ENCODE data around the gene ZNF35. TPM values are rescaled to one million over a fixed set of nuclear protein-coding genes. Genes with fewer than 3 reads are reported as not detected.

The ZNF35 gene
- total and polyA plus RNA-seq, 2 of the 13 experiments (the other 11 are each of a cell fraction or from before 2014, with no cell fraction given): 0.20 to 0.22 TPM

DNA sequence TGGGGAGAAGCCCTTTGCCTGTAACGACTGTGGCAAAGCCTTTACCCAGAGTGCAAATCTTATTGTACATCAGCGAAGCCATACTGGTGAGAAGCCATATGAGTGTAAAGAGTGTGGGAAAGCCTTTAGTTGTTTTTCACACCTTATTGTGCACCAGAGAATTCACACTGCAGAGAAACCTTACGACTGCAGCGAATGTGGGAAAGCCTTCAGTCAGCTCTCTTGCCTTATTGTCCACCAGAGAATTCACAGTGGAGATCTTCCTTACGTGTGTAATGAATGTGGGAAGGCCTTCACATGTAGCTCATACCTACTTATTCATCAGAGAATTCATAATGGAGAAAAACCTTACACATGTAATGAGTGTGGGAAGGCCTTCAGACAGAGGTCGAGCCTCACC lies 10.9 kb downstream of the ZNF35 start:
- Histone ChIP-seq H3K9me3 (ENCODE audit: low read length) (no peaks in the 10 kb centered on the region), H3K36me3 (replicated peaks in 1 of 2; ENCODE audit: control insufficient read depth in 1 of 2, insufficient read depth in 2 of 2, low read length in 2 of 2) (no peaks in the 10 kb centered on the region)
- POLR2A ChIA-PET: no interaction called here
- TF ChIP-seq, protein P1, sequence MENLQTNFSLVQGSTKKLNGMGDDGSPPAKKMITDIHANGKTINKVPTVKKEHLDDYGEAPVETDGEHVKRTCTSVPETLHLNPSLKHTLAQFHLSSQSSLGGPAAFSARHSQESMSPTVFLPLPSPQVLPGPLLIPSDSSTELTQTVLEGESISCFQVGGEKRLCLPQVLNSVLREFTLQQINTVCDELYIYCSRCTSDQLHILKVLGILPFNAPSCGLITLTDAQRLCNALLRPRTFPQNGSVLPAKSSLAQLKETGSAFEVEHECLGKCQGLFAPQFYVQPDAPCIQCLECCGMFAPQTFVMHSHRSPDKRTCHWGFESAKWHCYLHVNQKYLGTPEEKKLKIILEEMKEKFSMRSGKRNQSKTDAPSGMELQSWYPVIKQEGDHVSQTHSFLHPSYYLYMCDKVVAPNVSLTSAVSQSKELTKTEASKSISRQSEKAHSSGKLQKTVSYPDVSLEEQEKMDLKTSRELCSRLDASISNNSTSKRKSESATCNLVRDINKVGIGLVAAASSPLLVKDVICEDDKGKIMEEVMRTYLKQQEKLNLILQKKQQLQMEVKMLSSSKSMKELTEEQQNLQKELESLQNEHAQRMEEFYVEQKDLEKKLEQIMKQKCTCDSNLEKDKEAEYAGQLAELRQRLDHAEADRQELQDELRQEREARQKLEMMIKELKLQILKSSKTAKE (CRISPR knock-in tag; IDR thresholded peaks at IDR 0.05; ENCODE audit: borderline replicate concordance): no peak
- TF ChIP-seq ESRRA (CRISPR knock-in tag; IDR thresholded peaks at IDR 0.05; ENCODE audit: low read depth) (no peak), HOXD1 (CRISPR knock-in tag; IDR thresholded peaks at IDR 0.05) (no peak), ZBTB1 (CRISPR knock-in tag; IDR thresholded peaks at IDR 0.05; ENCODE audit: borderline replicate concordance) (no peak), SAFB2 (CRISPR knock-in tag; IDR thresholded peaks at IDR 0.05; ENCODE audit: borderline replicate concordance, low read depth) (no peak), MED1 (CRISPR knock-in tag; IDR thresholded peaks at IDR 0.05) (no peak), ZNF121 (CRISPR knock-in tag; IDR thresholded peaks at IDR 0.05) (no peak), ZNF678 (CRISPR knock-in tag; IDR thresholded peaks at IDR 0.05) (no peak), ZNF737 (CRISPR knock-in tag; IDR thresholded peaks at IDR 0.05; ENCODE audit: borderline replicate concordance) (no peak), STAT5B (CRISPR knock-in tag; IDR thresholded peaks at IDR 0.05) (no peak), TCF7L2 (IDR thresholded peaks at IDR 0.05; ENCODE audit: low read depth, low read length) (no peak), ZNF34 (CRISPR knock-in tag; IDR thresholded peaks at IDR 0.05; ENCODE audit: borderline replicate concordance) (no peak), RBFOX2 (IDR thresholded peaks at IDR 0.05; ENCODE audit: low read depth, low read length) (no peak), RBM22 (optimal IDR thresholded peaks at IDR 0.05; ENCODE audit: low read length) (no peak), ZBTB21 (CRISPR knock-in tag; IDR thresholded peaks at IDR 0.05) (no peak)
- TF ChIP-seq, protein P2, sequence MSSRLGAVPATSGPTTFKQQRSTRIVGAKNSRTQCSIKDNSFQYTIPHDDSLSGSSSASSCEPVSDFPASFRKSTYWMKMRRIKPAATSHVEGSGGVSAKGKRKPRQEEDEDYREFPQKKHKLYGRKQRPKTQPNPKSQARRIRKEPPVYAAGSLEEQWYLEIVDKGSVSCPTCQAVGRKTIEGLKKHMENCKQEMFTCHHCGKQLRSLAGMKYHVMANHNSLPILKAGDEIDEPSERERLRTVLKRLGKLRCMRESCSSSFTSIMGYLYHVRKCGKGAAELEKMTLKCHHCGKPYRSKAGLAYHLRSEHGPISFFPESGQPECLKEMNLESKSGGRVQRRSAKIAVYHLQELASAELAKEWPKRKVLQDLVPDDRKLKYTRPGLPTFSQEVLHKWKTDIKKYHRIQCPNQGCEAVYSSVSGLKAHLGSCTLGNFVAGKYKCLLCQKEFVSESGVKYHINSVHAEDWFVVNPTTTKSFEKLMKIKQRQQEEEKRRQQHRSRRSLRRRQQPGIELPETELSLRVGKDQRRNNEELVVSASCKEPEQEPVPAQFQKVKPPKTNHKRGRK (CRISPR knock-in tag; IDR thresholded peaks at IDR 0.05): no peak
- TF ChIP-seq, protein P3, sequence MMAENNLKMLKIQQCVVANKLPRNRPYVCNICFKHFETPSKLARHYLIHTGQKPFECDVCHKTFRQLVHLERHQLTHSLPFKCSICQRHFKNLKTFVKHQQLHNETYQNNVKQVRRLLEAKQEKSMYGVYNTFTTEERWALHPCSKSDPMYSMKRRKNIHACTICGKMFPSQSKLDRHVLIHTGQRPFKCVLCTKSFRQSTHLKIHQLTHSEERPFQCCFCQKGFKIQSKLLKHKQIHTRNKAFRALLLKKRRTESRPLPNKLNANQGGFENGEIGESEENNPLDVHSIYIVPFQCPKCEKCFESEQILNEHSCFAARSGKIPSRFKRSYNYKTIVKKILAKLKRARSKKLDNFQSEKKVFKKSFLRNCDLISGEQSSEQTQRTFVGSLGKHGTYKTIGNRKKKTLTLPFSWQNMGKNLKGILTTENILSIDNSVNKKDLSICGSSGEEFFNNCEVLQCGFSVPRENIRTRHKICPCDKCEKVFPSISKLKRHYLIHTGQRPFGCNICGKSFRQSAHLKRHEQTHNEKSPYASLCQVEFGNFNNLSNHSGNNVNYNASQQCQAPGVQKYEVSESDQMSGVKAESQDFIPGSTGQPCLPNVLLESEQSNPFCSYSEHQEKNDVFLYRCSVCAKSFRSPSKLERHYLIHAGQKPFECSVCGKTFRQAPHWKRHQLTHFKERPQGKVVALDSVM (CRISPR knock-in tag; IDR thresholded peaks at IDR 0.05): no peak
- TF ChIP-seq, protein P4, sequence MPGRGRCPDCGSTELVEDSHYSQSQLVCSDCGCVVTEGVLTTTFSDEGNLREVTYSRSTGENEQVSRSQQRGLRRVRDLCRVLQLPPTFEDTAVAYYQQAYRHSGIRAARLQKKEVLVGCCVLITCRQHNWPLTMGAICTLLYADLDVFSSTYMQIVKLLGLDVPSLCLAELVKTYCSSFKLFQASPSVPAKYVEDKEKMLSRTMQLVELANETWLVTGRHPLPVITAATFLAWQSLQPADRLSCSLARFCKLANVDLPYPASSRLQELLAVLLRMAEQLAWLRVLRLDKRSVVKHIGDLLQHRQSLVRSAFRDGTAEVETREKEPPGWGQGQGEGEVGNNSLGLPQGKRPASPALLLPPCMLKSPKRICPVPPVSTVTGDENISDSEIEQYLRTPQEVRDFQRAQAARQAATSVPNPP (CRISPR knock-in tag; IDR thresholded peaks at IDR 0.05): no peak
- TF ChIP-seq, protein P5, sequence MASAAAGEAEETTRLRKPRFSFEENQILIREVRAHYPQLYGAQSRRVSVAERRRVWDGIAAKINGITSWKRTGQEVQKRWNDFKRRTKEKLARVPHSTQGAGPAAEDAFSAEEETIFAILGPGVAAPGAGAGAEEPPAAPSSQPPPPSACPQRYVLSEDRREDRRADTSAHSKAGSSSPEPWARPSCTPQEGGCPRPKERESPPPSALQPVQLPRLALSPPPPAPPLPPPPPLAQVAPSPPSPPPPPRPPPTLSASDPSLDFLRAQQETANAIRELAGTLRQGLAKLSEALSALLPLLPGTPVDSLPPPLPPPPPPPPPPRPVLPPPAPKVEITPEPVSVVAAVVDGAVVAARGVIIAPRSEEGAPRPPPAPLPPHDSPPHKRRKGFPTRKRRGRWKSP (CRISPR knock-in tag; IDR thresholded peaks at IDR 0.05): no peak

More for the DNA sequence above, 10.9 kb downstream of the ZNF35 start:
- BruUV-seq (replicated peaks): no TSS peak
- no peak for DNase-seq (ENCODE audit: low spot score)
- CTCF ChIA-PET (ENCODE audit: low intra/inter-chr PET ratio, low total read pairs): no interaction called here
- intact Hi-C loops (cut with micrococcal nuclease; ENCODE audit: unreplicated experiment): no loop called here
- Histone ChIP-seq H3K4me3 (replicated peaks in 1 of 3; ENCODE audit: insufficient read depth in 1 of 3, low read depth in 2 of 3, low read length in 3 of 3) (no peak overlapping the region), H3K79me2 (ENCODE audit: insufficient read depth, low read length) (no peaks in the 10 kb centered on the region), H3K27ac (ENCODE audit: extremely low read length, insufficient read depth, low read length) (no peak overlapping the region), H3K4me1 (ENCODE audit: insufficient read depth, low read length) (no peaks in the 10 kb centered on the region), H3K4me2 (ENCODE audit: low read depth, low read length) (no peak overlapping the region), H4K20me1 (ENCODE audit: insufficient read depth, low read length) (no peaks in the 10 kb centered on the region), H3K9ac (ENCODE audit: insufficient read depth, low read depth, low read length) (no peak overlapping the region), H2AFZ (ENCODE audit: low read length) (no peak overlapping the region), H3K27me3 (ENCODE audit: control insufficient read depth in 1 of 2, insufficient read depth in 2 of 2, low read length in 2 of 2) (no peaks in the 10 kb centered on the region; a peak in 1 of 5 replicates)
- in situ Hi-C loops (cut with HindIII; ENCODE audit: extremely low pct_ligation_motif_present, low pct_unique_long_range_greater_than_20kb): no loop called here
- no peak for ATAC-seq
- 9% methylated on average over 6 of the region's 6 CpGs for WGBS (ENCODE audit: low lambda C conversion rate)
- no peak for FAIRE-seq
